OCI-LY7 (cell line): ENCODE data around the gene SEC61B. TPM values are rescaled to one million over a fixed set of nuclear protein-coding genes. Genes with fewer than 3 reads are reported as not detected.

ENCODE experiments used
- BruUV-seq: library from RNA; stranded (reverse); fragments of 400-500 nt; replicated peaks from 2 replicates; lab custom pipeline; 2021; lab: Mats Ljungman, UMichigan
- CTCF ChIA-PET: fragments of 300-600 bp; sonication (Branson Sonifier 250); formaldehyde crosslinking; loops from one replicate; lab custom pipeline; 2022; ENCODE audit warnings: antibody characterized with exemption; ENCODE audit not compliant: unreplicated experiment; lab: Charles Lee
- POLR2A ChIA-PET: fragments of 300-600 bp; sonication (Branson Sonifier 250); formaldehyde crosslinking; loops from one replicate; lab custom pipeline; 2022; ENCODE audit warnings: antibody characterized with exemption; lab: Charles Lee
- DNase-seq: peaks from one replicate; pipeline ENCODE4 v3.0.0-alpha.2; 2015; ENCODE audit warnings: low spot score
- H2AFZ ChIP-seq: fragments of 200-600 bp; sonication (generic), shearing (Covaris generic); 2 replicates; pipeline ENCODE4 v1.6.1; 2014; ENCODE audit warnings: mild to moderate bottlenecking, antibody characterized with exemption, low read length, moderate library complexity
- H3K27ac ChIP-seq: fragments of 200-600 bp; sonication (generic); 2 replicates; pipeline ENCODE4 v1.5.1; 2014; ENCODE audit warnings: mixed run types, low read depth, mild to moderate bottlenecking, moderate library complexity, low read length, inconsistent platforms; ENCODE audit not compliant: poor library complexity, severe bottlenecking
- H3K36me3 ChIP-seq: fragments of 200-600 bp; sonication (generic); 2 replicates; pipeline ENCODE4 v1.6.1; 2014; ENCODE audit warnings: mild to moderate bottlenecking, antibody characterized with exemption, low read length, moderate library complexity, mixed read lengths; ENCODE audit not compliant: insufficient read depth
- H3K4me1 ChIP-seq: fragments of 200-600 bp; sonication (generic); 2 replicates; pipeline ENCODE4 v1.5.1; 2014; ENCODE audit warnings: mild to moderate bottlenecking, low read length; ENCODE audit not compliant: insufficient read depth, poor library complexity, severe bottlenecking
- H3K4me2 ChIP-seq: fragments of 200-600 bp; sonication (generic); 2 replicates; pipeline ENCODE4 v1.6.1; 2014; ENCODE audit warnings: mild to moderate bottlenecking, low read length
- H3K4me3 ChIP-seq: fragments of 200-600 bp; sonication (generic); 2 replicates; pipeline ENCODE4 v1.5.1; 2014; ENCODE audit warnings: mild to moderate bottlenecking, low read depth, low read length; ENCODE audit not compliant: poor library complexity, severe bottlenecking
- H3K79me2 ChIP-seq: fragments of 200-600 bp; sonication (generic); 2 replicates; pipeline ENCODE4 v1.6.1; 2016; ENCODE audit warnings: low read depth, mild to moderate bottlenecking, low read length, moderate library complexity, mixed read lengths; ENCODE audit not compliant: insufficient read depth
- H3K9me2 ChIP-seq: fragments of 200-600 bp; sonication (generic); 2 replicates; pipeline ENCODE4 v1.6.1; 2016; ENCODE audit warnings: mild to moderate bottlenecking, low read length, mixed read lengths; ENCODE audit not compliant: insufficient read depth
- H3K9me3 ChIP-seq: fragments of 200-600 bp; sonication (generic); 2 replicates; pipeline ENCODE4 v1.6.1; 2014; ENCODE audit warnings: mild to moderate bottlenecking, mixed run types, low read length, mixed read lengths
- H4K20me1 ChIP-seq: fragments of 200-600 bp; sonication (generic); 2 replicates; pipeline ENCODE4 v1.6.1; 2014; ENCODE audit warnings: mild to moderate bottlenecking, antibody characterized with exemption, low read length, moderate library complexity, mixed read lengths; ENCODE audit not compliant: insufficient read depth
- EZH2phosphoT487 ChIP-seq: fragments of 200-600 bp; sonication (generic); IDR thresholded peaks from 2 replicates; pipeline ENCODE4 v1.6.1; 2018; ENCODE audit warnings: low read depth, borderline replicate concordance, mild to moderate bottlenecking, mixed run types, antibody characterized with exemption, low read length, moderate library complexity, mixed read lengths
- intact Hi-C: fragments of 100-400 bp; cut with micrococcal nuclease; formaldehyde crosslinking; loops from one replicate; pipeline ENCODE4 v1.10.0; 2022; ENCODE audit not compliant: unreplicated experiment
- total RNA-seq, 2 experiments: library from RNA; depleted of rRNA in 1 of 2; stranded (reverse); fragments of >200 nt in 1 of 2; shearing (Covaris generic) in 1 of 2; gene quantifications; 2 replicates each; pipeline ENCODE4 v1.2.3, GENCODE V29; 2014 to 2022
- TF ChIP-seq, protein P1 (sequence below): fragments of 200-600 bp; sonication (generic); conservative IDR thresholded peaks from 2 replicates; pipeline ENCODE4 v1.5.1; 2014; ENCODE audit warnings: mild to moderate bottlenecking, antibody characterized with exemption, low read length, moderate library complexity, mixed read lengths

SEC61B gene
- total RNA-seq, 2 experiments from 2014 or later, result 106 to 279 TPM

DNA sequence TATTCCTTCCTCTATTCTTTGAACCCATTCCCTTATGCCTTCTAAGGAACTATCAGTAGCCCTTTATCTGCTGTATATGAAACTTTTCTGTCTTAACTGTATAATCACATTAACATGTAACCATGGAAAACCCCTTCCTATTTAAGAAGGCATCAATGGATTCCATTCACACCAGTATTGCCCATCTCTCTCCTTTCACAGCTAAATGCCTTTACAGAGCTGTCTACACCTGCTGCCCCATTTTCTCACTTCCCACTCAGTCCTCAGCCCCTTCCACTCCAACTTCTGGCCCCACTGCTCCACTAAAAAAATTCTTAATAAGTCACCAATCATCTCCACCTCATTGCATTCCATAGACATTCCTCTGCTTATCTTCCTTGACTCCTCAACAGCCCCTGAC, 50.8 kb downstream of the SEC61B start:
- intact Hi-C loops, result no loop called here
- Histone ChIP-seq H4K20me1 (no peaks in the 10 kb centered on the region), H3K4me2 (no peak overlapping the region), H2AFZ (no peak overlapping the region), H3K4me3 (no peak overlapping the region), H3K36me3 (no peaks in the 10 kb centered on the region), H3K9me3 (no peaks in the 10 kb centered on the region), H3K27ac (no peak overlapping the region), H3K79me2 (no peaks in the 10 kb centered on the region), H3K4me1 (no peaks in the 10 kb centered on the region), H3K9me2 (no peaks in the 10 kb centered on the region)
- no peak for DNase-seq
- TF ChIP-seq, protein P1, sequence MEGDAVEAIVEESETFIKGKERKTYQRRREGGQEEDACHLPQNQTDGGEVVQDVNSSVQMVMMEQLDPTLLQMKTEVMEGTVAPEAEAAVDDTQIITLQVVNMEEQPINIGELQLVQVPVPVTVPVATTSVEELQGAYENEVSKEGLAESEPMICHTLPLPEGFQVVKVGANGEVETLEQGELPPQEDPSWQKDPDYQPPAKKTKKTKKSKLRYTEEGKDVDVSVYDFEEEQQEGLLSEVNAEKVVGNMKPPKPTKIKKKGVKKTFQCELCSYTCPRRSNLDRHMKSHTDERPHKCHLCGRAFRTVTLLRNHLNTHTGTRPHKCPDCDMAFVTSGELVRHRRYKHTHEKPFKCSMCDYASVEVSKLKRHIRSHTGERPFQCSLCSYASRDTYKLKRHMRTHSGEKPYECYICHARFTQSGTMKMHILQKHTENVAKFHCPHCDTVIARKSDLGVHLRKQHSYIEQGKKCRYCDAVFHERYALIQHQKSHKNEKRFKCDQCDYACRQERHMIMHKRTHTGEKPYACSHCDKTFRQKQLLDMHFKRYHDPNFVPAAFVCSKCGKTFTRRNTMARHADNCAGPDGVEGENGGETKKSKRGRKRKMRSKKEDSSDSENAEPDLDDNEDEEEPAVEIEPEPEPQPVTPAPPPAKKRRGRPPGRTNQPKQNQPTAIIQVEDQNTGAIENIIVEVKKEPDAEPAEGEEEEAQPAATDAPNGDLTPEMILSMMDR, result no peak
- TF ChIP-seq EZH2phosphoT487, result no peak
- BruUV-seq, result no TSS peak
- ChIA-PET POLR2A (no interaction called here), CTCF (no interaction called here)

DNA sequence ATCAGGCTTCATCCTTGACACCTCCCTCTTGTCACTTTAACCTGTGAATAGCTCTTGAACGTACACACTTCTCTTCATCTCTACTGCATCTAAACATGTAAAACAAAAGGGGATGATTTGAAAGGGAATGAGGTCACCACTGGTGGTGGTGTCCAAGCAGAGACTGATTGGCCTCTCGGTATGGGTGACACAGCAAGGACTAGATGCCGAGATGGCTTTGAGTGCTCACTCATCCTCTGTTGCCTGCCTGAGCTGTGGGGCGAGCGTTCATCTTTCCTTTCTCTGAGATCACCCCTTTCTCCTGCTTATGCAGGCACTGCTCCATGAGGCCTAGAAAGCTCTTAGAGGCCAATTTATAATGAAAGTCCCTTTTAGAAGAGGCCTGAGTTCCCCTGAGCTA, 51.9 kb downstream of the SEC61B start:
- ChIA-PET POLR2A (interaction anchor here (0.5 to 0.7 kb wide), 3 partner anchors 29 to 685 kb away, joined by 3 read pairs; no protein-coding TSS in a partner anchor), CTCF (no interaction called here)
- Histone ChIP-seq H3K36me3 (no peaks in the 10 kb centered on the region), H3K4me1 (no peaks in the 10 kb centered on the region), H4K20me1 (no peaks in the 10 kb centered on the region), H3K27ac (no peak overlapping the region), H3K4me2 (no peak overlapping the region), H3K9me3 (no peaks in the 10 kb centered on the region), H3K4me3 (no peak overlapping the region), H3K9me2 (no peaks in the 10 kb centered on the region), H2AFZ (no peak overlapping the region), H3K79me2 (no peaks in the 10 kb centered on the region)
- no peak for DNase-seq
- intact Hi-C loops, result no loop called here
- no TSS peak for BruUV-seq
- TF ChIP-seq, protein P1, result no peak
- no peak for TF ChIP-seq EZH2phosphoT487

DNA sequence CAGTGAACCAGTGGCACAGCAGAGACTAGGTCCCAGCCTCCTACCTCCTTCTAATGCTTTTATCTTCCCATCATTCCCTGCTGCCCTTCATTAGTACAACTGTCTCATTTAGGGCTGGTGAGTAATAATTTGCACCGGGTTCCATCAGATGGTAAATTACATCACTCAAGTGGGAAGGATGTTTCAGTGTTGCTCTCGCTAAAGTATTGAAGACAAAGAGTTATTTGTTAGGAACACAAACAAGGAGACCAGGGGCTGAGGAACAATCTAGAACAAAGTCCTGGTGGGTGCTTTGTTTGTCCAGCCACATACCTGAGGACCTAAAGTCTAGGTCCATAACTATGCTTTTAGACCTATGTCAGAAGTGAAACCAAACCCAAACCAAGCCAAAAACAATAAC, 52.4 kb downstream of the SEC61B start:
- H3K36me3 ChIP-seq, result no peaks in the 10 kb centered on the region
- H3K79me2 ChIP-seq, result no peaks in the 10 kb centered on the region
- no peaks in the 10 kb centered on the region for H3K4me1 ChIP-seq
- CTCF ChIA-PET, result no interaction called here
- H3K4me2 ChIP-seq, result no peak overlapping the region
- H3K27ac ChIP-seq, result no peak overlapping the region
- BruUV-seq, result no TSS peak
- TF ChIP-seq EZH2phosphoT487, result no peak
- TF ChIP-seq, protein P1, result no peak
- intact Hi-C loops, result no loop called here
- DNase-seq, result no peak
- H2AFZ ChIP-seq, result no peak overlapping the region
- H3K4me3 ChIP-seq, result no peak overlapping the region
- H3K9me2 ChIP-seq, result no peaks in the 10 kb centered on the region
- no peaks in the 10 kb centered on the region for H3K9me3 ChIP-seq
- H4K20me1 ChIP-seq, result no peaks in the 10 kb centered on the region
- POLR2A ChIA-PET, result interaction anchor here (0.7 kb wide), 1 partner anchor 29 kb away, joined by 3 read pairs; no protein-coding TSS in a partner anchor
